LoVo (cell line): ENCODE results near the gene GAS2.

Experiments used
- DNase-seq: peaks from one replicate; pipeline ENCODE4 v3.0.0-alpha.2; 2016; ENCODE audit warnings: low spot score

GAS2 gene

DNA sequence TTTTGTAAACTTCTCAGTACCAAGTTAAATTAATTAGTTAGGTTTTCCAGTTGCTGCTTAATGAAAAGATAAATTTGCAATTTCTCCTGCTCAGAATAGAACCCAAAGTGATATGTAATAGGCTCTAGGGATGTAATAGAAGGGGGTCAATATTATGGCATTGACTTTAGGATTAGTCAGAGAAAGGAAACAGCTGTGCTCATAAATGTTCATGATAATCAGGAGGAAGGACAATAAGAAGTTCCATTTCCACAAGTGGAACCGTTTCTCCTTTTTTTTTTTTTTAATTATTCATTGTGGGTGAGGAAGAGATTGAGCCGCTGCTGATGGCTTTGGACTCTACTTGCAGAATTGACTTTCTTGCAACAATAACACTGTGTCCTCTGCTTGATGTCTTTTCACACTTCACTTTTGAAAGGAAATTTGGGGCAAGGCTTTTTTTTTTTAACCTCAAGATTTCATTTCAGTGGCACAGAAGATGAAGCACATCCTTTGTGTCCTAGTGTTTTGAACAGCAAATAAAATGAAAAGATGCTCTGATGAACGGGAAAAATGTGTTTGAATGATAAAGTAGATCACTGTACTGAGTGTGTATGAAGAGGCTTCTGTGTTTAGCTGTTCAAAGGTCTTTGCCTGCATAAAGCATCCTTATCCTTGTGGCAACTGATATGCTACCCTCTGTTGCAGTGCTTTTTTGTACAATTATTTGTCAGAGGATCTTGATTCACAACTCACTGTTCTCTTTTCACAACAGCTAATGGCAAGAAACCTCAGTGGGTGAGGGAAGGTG, 62.4 kb downstream of the GAS2 start:
- no peak for DNase-seq

DNA sequence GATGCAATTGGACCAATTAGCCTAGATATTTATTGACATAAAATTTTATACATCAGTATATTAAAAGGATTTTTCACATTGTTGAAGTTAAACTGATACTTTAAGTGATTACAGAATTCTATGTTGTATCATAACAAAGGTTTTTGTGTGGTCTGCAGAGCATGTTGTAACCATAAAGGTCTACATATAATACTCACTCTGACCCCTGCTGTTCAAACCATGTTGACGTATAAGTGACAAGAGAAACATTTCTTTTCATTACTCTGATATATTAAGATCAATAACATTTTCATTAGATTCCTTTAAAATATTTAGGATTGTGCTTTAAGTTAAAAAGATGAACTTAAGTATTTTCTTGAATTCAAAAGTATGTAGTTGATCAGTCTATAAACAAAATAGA, 63.9 kb downstream of the GAS2 start:
- no peak for DNase-seq

GRCh38 chr11:22732588-22732987, 66.2 kb downstream of the GAS2 start:
- DNase-seq, result no peak

DNA sequence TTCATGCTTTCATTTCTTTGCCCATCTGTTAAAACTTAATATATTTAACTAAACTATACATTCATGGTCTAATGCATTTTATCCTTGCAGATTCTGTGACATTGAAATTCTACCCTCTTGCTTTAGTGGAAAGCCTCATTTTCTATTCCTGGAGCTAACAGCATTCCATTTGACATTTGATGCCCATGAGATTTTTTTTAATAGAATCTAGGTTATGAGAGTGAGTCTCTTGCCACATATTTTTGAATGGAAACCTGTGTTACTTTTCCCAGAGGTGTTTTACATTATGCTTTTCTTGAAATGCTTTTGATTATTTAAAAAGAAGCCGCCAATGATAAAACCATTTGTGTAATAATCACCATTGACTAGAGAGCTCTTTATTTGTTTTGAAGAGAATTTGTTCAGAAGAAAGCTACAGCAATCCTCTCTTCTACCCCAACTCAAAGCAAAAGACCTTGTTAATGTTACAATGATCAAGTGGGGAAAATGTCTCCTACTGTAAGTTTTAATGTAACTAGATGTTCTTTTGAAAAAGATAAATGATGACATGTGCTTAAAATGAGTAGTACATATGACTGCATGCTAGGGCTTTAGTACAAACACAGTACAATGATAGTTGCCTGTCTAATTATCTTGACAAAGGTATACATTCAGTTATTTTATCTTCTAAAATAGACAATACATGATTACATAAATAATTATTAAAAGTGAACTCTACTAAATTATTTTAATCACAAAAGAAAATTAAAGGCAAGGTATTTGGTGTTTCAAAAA, 67.3 kb downstream of the GAS2 start:
- DNase-seq, result no peak

DNA sequence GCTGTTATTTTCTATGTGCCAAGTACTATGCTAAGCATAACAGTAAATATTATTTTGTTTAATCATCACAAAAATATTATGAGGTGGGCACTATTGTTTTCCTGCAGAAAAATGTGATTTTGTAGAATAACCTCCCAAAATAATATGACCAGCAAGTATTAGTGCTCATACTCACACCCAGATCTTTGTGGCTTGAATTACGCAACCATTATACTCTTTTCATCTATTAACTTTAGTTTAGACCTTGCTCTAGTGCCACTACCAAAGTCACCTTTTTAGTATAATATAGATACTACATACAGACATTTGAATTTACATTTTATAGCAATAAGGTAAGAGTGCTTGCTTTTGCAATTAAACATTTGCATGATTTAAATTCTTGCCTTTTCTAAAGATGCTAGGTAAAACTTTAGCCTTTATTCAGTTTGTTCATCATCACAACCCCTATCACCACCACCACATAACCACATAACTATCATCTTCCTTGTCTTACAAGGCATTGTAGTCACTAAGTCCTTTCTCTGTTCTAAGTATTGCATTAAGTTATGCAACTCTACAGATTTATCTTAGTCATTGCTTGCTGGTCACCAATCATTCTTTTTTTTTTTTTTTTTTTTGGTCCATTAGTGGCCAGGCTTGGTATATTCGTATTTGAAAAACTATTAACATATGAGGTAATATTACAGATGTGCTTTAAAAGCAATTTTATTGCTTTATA, 68.4 kb downstream of the GAS2 start:
- DNase-seq, result no peak

DNA sequence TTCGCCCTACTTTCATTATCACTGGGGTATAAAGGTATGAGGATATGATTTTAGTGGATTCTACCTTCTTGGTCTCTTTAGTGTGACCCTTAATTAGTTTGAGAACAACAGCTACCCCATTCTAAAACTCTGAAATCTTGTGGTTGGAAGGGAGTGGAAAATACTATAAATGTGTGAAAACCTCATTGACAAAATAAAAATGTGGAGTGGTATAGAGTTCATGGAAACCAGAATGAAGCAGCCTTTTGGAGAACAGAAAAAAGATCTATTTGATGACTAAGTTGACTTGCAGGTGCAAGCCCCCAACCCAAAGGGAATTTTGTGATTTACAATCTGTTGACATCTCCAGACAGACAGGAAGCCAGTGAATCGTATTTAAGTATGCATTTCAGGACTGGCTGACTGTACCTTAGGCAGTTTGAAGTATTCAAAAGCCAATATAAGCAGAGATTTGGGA, 75.8 kb downstream of the GAS2 start:
- no peak for DNase-seq

- no peak for DNase-seq
Observed at GRCh38 chr11:22749536-22749935, 83.1 kb downstream of the GAS2 start.

GRCh38 chr11:22752908-22753310, 86.5 kb downstream of the GAS2 start:
- no peak for DNase-seq

DNA sequence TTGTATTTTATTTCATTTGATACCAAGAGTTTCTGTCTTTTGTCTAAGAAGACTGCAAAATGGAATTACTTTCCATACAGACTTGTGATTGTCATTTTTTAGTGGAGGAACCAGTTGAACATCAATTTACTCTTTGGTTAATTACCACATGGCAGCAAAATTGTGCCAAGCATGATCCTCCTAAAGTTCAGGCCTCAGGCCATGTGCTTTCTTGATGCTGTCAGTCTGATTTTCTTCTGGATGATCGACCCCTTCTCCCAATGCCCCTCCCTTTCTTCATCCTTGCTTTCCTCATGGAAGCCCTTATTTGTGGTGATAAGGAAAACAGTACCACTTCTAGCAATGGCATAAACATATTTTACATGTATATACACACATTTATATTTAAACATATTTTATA, 87.0 kb downstream of the GAS2 start:
- DNase-seq, result no peak

DNA sequence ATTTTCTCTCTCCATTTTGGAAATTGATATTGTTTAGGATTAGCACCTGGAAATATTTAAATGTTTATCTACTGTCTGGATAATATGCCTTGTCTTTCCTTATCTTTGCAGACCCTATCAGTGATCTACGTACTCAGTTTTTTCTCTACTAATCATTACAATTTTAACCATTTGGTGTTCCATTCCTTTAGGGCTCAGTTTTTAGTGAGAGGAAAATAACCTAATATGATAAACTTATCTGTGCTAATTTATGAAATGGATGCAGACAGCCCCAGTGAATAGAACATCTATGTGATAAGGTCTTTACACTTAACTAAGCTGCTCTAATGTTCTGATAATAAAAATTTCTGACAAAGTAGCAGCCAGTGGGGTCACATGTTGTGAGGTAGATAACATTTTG, 94.7 kb downstream of the GAS2 start:
- no peak for DNase-seq

- no peak for DNase-seq
Observed at GRCh38 chr11:22763166-22763565, 96.8 kb downstream of the GAS2 start.

DNA sequence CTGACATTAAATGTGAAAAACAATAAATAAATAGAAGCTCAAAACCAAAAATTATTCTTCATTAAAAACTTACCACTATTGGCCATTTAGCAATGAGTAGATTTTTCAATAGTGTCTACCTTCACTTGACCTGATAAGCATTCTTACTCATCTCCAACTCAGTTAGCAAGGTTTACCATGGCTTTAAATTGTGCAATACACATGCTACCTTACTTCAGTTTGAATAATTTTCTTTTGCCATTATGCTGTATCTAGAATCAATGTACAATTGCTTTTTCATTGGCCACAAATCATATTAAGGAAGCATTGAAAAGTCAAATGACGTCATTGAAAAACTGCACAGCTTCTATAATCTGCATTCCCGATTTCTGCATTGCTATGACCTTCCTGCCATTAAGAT, 98.3 kb downstream of the GAS2 start:
- no peak for DNase-seq

DNA sequence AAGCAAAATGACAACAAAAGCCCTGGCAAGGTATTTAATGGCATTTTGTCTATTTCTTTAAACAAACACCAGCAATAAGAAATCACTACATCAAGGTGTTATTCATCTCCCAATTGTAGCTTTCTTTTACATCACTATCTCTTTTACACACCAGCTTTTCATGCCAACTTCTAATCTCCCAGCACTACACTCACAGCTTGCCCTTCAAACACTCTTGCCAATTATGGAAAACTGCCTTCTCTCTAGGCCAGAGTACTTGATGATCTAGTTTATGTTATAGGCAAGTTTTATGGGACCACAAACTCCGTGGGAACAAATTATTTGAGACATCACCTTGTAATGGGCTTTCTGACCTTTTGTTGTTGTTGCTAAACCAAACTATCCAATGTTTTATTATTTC, 101.9 kb downstream of the GAS2 start:
- no peak for DNase-seq

DNA sequence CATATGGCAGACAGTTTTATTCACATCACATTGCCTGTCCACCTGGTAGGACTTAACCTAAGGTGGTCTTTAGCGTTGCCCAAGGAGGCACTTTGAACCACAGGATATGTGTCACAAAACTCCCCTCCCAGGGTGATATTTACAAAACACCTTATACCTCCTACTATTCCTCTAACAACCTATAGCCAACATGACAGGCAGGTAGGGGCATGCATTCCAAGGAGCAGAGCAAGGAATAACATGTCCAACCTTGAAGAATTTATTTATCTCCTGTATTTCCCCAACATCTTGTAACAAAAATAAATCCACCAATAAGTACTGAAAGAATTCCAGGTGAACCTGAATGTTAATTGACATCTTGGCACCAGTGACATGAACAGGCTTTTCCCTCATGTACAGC, 102.7 kb downstream of the GAS2 start:
- DNase-seq, result no peak

GRCh38 chr11:22774716-22775115, 108.3 kb downstream of the GAS2 start:
- DNase-seq, result no peak

GRCh38 chr11:22775248-22775647, 108.8 kb downstream of the GAS2 start:
- DNase-seq, result no peak

GRCh38 chr11:22778642-22779041, 112.2 kb downstream of the GAS2 start:
- DNase-seq, result no peak

GRCh38 chr11:22779850-22780249, 113.4 kb downstream of the GAS2 start:
- DNase-seq, result no peak

GRCh38 chr11:22780952-22781593, 114.7 kb downstream of the GAS2 start:
- DNase-seq, result no peak

DNA sequence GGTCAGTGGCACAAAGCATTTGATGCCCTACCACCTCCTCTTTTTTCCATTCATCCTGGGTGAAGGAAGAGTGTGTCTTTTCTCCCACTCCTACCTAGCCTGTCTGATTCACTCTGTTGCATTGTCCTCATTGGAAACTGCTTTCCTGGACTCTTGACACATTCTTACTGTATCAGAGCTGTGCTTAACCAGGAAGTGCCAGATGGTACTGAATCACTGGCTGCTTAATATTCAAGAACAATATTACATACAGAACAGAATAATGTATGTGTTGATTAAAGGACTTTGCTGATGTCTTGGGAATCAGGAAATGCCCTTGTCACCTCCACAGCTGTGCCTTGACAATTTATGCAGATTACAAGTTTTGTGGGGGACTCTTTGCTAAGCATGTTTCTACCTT, 118.8 kb downstream of the GAS2 start:
- no peak for DNase-seq

DNA sequence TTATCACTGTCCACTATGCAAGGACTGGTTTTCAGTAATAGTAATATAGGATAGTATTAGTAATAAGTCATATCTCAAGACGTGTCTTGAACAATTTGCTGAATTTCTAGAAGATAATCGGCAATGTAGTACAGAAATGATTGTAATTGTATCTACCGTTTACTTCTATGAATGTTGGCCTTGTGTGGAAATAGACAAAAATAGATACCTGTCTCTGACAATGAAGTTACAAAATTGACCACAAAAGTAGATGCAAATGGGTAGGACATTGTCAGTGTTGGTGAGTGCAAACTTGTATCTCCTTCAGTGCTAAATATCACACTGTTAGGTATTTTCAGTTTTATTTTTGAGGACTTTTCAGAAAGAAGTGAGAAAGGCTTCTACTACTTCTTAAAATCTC, 120.1 kb downstream of the GAS2 start:
- DNase-seq, result no peak

DNA sequence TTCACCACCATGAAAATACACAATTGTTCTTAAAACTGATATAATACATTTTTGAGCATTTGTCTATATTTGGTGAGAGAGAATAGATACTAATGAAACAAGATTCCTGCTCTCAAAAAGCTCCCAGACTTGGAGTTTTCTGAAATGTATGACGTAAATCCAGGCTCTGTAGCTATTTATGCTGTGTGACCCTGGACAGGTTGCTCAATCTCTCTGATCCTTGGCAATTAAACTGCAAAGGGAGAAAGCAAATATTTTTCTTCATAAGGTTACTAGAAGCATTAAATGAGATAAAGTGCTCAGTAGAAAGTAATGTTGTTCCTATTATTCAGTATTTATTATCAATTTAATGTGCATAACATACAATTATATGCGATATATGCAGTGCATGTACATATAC, 120.6 kb downstream of the GAS2 start:
- no peak for DNase-seq
